GM21825 (cell line): ENCODE results near the gene SAMSN1.

ENCODE experiments used
- ATAC-seq: cut with Tn5 transposase; IDR thresholded peaks from one replicate; pipeline ENCODE4 v1.9.1; 2021; ENCODE audit warnings: mild to moderate bottlenecking, moderate library complexity; ENCODE audit not compliant: unreplicated experiment

Gene SAMSN1

DNA sequence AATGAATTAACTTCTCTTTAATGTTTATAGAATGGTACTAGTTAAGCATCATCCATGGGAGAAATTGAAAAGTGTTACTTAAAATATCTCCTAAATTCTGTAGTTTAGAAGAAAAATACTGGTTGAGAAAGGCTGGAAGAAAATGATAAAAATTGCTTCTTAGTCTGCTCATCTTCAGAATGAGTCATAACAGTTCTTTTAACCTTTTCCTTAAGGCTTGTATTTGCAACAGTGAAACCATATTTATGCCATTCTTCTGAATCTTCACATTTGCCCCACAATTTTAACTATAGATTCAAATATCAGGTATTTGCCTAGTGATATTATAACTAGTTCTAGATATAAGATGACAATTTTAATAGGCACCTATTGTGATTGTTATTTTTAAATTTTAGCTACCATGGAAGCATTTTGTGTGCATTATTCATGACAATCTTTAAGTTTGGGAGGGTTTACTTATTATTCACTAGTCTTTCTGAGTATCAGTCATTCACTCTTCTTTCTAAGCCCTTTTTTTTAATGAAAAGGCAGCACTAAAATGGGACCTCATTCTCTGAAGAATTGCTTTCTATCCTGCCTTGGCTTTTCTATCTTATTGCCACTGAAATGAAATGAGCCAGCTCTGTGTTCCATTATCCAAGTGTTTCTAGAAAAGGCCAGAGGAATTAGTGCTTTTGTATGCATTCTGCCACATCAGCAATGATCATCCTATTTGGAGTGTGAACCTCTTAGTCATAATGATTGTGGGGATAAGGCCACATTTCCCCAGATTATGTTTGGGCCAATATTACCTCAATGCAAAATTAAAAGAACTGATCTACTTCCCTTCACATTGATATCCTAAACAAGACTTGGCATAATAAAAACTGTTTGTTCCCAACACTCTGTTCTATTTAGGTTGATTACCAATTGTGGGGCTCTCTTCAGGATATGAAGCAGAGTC lies 58.4 kb downstream of the SAMSN1 start:
- ATAC-seq = no peak

GRCh38 chr21:14486869-14487268 lies 59.2 kb downstream of the SAMSN1 start:
- no peak for ATAC-seq

- no peak for ATAC-seq
Observed at GRCh38 chr21:14484188-14485009, 61.7 kb downstream of the SAMSN1 start.

DNA sequence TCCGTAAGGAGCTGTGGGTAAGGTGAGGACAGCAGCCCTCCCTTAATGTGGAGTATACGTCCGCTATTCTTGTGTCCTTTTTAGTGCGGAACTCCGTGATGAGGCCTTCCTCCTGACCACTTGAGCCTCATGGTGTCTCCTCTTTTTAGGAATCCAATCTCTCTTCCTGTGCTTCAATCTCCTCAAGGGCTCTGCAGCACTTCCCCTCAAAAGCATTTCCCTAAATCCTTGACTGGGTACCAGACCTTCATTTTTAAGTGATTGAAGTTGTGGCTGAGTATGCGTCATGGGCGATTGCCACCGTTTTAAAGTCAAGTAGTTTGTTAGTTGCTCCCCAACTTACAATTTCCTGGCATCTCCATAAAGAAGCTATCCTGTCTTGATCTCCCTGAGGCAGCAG lies 62.8 kb downstream of the SAMSN1 start:
- no peak for ATAC-seq

GRCh38 chr21:14482165-14482564 lies 64.0 kb downstream of the SAMSN1 start:
- ATAC-seq = no peak

DNA sequence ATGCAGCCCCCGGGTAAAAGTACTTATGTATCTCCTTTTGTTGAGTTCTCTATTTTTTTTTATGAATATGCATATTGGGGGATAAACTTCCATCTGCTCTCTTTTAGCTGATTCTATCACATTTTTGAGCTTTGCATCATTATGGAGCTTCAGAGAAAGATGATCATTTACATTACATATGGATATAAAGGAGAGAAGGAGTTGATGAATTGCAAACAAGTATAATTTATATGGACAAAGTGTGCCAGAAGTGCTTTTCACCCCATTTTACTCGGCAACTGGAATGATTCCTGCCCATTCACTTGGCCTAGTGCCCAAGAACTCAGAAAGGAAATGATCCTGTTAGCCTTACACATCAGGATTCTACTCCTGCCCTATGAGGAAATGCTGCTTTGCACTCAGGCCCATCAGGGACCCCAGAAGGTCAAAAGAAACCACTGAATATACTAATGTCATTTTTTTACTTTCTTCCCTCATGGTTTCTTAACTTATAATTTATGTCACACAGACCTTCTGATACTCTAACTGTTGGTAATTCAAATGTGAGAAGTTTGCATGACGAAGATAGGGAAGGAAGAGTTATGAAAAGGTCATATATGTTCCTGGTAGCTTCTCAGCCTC lies 65.6 kb downstream of the SAMSN1 start:
- ATAC-seq = no peak

DNA sequence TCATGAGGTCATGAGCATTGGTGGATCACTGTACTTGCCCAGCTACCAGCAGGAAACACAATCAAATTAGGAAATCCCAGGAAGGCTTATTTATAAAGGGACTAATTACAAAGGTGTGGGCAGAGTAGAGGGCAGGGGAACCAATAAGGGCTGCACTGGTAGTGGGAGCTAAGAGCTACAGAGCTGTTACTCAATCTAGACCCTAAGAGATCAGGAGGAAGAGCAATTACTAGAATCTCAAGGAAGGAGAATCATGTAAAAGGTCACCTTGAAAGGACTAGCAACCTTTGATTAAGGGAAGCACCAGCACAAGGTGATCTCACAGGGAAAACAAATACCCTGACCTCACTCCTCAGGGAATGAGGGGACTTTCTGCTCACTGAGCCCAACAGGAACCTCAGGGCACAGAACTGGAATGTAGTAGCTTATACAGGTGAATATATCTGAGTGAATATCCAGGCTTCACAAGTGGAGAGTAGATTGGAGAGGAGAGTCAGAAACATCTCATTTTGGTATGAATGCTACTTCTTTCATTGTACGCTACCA lies 66.8 kb downstream of the SAMSN1 start:
- no peak for ATAC-seq

DNA sequence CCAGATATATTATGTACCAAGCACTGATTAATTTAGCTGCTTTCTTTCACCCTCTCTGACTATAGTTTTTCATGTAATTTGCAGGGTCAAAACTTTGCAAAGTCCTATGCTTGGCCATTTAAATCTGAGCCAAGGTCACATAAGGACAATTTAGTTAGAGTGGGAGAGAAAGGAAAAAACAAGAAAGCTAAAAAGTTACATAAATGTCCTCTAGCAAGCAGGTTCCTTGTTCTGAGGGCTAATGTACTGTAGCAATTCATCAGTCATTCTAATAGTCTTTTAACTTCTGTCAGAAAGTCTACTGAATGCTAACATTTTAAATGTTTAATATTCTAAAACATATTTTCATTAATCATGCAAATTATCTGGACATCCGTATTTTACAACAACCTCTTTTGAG lies 68.3 kb downstream of the SAMSN1 start:
- ATAC-seq = no peak

DNA sequence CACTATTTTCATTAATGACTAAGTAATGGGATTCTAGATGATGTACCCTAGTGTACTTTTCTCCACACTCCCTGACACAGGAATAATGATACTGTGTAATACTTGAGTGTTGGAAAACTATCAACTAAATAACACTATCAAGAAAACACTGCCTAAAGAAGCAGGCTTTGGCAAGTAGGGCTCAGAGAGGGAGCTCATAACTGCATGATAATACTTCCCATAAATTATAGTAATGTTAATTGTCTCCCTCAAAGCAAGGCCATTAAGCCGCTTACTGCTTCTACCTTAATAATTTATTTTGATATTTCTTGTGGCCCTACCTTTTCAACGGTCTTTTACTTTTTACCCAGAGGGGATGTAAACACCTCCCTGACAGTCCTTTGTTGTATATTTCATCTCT lies 69.0 kb downstream of the SAMSN1 start:
- ATAC-seq = no peak

DNA sequence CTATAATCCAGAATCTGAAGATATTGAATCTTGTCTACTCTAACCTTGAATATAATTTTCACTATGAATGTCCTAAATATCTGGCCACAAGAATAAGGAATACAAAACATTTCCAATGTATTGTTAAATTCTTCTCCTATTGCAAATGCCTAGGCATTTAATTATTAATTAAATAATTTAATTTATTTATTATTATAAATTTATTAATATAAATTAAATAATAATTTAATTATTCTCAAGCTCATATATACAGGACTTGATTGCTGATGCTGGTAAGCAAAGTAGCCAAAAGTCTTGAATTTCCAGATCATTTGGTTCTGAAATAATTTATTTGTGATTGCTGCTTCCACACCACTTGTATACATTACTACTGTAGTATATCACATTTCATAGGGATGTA lies 71.1 kb downstream of the SAMSN1 start:
- ATAC-seq = no peak

DNA sequence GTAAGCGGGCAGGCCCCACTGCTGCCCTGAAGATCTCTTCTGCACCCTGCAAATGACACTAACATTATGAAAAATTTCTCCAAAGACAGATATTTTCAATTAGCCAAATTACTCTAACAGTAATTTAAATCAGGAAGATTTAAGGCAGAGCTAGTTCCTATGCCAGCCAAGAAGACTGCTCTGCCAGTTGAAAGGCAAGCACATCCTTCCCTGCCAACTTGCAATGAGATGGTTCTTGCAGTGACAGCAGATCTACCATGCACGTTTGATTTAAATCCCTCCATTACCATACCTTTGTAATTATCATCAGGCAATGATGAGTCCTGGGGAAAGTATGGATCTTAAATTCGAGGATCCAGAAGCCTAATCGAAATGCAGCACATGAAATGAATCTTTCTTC lies 76.5 kb downstream of the SAMSN1 start:
- no peak for ATAC-seq

DNA sequence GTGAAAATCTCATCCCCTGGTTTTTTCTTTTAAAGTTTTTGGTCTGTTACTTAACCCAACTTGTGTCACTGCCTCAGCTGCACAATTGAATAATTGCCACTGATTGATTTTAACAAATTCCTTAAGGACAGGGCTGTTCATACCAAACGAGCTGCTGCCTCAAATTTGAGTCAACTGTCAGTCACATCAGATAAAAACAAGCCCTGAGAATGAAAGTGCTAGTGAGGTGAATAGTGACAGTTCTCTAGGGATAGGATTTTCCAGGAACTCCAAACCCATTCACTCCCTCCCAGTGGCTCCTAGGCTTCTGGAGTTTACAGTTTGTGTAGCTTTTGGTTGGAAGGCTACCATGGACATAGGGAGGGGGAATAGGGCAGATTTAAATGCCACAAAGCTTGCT lies 79.4 kb downstream of the SAMSN1 start:
- no peak for ATAC-seq

DNA sequence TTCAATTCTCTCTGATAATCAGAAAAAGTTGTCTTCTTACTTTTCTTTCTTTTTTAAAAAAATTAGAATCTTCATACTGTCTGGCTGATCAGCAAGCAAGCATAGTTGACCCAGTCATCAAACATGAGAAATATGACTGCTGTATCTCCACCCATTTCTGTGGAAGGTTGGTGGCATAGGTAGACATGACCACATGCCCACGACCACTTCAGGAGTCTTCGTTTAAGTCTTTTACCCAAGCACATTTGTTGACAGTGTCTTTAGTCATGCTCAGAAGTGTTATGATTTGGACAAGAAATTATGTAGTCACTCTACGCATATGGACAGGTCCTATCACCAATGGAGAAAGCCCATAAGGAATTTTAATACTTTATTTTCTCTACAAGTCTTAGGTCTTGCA lies 88.4 kb downstream of the SAMSN1 start:
- ATAC-seq = no peak

DNA sequence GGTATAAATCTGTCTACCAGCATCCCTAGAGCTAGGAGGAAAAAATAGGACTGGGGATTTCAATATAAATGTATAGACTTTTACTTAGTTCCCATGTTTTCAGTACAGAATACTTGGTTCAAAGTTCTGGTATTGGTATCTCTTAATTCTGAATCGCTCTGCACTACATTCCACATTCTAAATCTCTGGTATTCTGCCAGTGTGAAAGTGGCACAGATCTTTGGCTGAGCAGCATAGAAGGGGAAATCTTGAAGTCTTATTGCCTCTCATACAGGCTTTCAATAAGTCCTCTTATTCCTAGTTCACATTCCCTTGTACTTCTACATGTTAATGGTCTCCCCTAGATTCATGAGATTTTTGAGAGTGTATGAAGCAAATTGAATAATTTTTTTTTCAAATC lies 89.2 kb downstream of the SAMSN1 start:
- ATAC-seq = no peak

DNA sequence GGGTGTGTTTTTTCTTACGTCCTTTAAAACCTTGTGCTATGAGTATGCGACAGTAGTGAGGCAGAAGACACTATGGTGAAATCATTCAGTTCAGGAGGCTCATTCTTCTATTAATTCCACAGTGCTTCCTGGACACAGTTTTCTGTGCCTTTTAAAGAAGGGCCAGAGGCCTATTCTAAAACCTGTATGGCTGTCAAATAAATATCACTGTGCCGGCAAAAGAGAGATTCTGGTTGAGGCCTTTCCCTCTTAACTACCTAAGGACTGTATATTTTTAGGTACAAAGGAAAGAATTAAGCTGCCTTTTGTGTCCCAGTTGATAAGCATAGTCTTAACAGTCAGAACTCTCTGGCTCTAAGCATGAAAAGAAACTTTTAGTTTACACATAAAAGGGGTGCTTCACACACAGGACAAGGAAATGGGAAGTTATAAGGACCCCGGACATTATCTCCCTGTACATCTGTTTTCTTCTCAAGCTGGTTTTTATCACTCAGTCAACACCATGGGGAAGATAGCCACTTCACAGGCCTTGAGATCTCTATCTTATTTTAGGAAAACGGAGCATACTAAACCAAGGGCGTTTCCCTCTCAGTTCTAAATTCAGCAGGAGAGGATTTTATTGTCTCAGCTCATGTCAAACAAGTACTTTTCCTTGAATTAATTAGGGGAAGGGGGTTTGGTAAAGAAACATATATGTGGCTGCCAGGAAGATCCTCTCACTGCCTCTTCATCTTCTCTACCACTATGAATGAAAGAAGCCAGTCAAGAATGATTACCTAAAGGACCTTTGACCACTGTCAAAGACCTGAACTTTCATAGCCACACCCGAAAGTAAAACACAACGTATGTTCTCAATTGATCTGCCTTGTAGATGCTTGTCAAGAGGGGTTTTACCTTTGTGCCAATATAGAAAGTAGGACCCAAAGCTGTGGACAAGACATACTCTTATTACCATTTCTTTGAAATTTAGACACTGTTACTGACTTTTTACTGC lies 91.8 kb downstream of the SAMSN1 start:
- ATAC-seq = peak; percentile 66

GRCh38 chr21:14453339-14454015 lies 92.6 kb downstream of the SAMSN1 start:
- peak; percentile 87 for ATAC-seq

GRCh38 chr21:14452727-14453241 lies 93.3 kb downstream of the SAMSN1 start:
- ATAC-seq = no peak

GRCh38 chr21:14452031-14452726 lies 93.9 kb downstream of the SAMSN1 start:
- no peak for ATAC-seq

- ATAC-seq = no peak
Observed at GRCh38 chr21:14451546-14451945, 94.6 kb downstream of the SAMSN1 start.
